Measurements from ENCODE around the gene HK2. TPM values are rescaled to one million over a fixed set of nuclear protein-coding genes. Genes with fewer than 3 reads are reported as not detected.

Gene HK2
- total RNA-seq, 1 donor from 2014 or later = 27.6 TPM

DNA sequence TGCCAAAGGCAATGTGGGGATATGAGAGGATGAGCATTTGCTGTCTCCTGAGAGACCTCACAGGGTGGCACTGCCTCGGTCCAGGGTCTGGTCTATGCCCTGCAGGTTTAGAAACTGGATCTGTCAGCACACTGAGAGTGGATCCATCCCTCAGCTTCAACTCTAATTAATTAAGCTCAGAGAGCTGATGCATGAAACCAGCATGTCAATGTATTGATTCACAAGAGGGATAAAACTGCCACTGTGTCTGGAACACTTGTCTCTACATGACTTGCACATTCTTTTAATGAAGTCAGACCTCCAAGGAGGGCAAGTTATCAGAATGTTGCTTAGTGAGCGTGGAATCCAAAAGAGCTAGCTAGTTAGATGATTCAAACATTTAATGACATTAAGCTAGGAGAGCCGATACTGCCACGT lies 102.1 kb downstream of the HK2 start:
- H3K4me3 Mint-ChIP-seq = no peak overlapping the region
- DNase-seq (ENCODE audit: extremely low spot score, unreplicated experiment) = no peak
- no peaks in the 10 kb centered on the region for H3K9me3 Mint-ChIP-seq
- no peaks in the 10 kb centered on the region for H3K27me3 Mint-ChIP-seq
- no peaks in the 10 kb centered on the region for H3K36me3 Mint-ChIP-seq
- TF ChIP-seq CTCF (conservative IDR thresholded peaks at IDR 0.05) = no peak
- H3K27ac Mint-ChIP-seq = no peak overlapping the region
- no peaks in the 10 kb centered on the region for H3K4me1 Mint-ChIP-seq (ENCODE audit: unreplicated experiment)

- H3K9me3 Mint-ChIP-seq = no peaks in the 10 kb centered on the region
- H3K4me1 Mint-ChIP-seq (ENCODE audit: unreplicated experiment) = no peaks in the 10 kb centered on the region
- no peaks in the 10 kb centered on the region for H3K36me3 Mint-ChIP-seq
- no peak for DNase-seq (ENCODE audit: extremely low spot score, unreplicated experiment)
- no peak overlapping the region for H3K27ac Mint-ChIP-seq
- H3K27me3 Mint-ChIP-seq = no peaks in the 10 kb centered on the region
- no peak overlapping the region for H3K4me3 Mint-ChIP-seq
- no peak for TF ChIP-seq CTCF (conservative IDR thresholded peaks at IDR 0.05)
These were observed 103.4 kb downstream of the HK2 start for GRCh38 chr2:74937221-74937880.

DNA sequence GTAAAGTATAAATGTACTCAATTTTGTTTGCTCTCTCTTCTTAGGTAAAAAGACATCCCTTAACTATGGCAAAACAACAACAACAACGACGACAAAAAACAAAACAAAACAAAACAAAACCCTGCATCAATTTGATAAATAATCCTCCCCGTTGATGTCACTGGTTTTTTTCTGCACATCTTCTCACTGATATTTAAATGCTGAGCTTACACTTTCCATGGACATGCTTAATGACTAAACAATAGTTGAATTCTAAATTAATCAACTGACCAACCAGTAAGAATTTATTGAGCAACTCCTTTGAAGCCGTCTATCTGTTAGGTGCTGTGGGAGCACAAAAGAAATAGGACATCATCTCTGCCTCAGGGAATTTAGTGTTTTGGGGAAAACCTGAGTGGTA lies 104.3 kb downstream of the HK2 start:
- Mint-ChIP-seq H3K27me3 (no peaks in the 10 kb centered on the region), H3K9me3 (no peaks in the 10 kb centered on the region), H3K27ac (no peak overlapping the region), H3K4me3 (no peak overlapping the region), H3K4me1 (ENCODE audit: unreplicated experiment) (no peaks in the 10 kb centered on the region), H3K36me3 (no peaks in the 10 kb centered on the region)
- DNase-seq (ENCODE audit: extremely low spot score, unreplicated experiment) = no peak
- TF ChIP-seq CTCF (conservative IDR thresholded peaks at IDR 0.05) = no peak

DNA sequence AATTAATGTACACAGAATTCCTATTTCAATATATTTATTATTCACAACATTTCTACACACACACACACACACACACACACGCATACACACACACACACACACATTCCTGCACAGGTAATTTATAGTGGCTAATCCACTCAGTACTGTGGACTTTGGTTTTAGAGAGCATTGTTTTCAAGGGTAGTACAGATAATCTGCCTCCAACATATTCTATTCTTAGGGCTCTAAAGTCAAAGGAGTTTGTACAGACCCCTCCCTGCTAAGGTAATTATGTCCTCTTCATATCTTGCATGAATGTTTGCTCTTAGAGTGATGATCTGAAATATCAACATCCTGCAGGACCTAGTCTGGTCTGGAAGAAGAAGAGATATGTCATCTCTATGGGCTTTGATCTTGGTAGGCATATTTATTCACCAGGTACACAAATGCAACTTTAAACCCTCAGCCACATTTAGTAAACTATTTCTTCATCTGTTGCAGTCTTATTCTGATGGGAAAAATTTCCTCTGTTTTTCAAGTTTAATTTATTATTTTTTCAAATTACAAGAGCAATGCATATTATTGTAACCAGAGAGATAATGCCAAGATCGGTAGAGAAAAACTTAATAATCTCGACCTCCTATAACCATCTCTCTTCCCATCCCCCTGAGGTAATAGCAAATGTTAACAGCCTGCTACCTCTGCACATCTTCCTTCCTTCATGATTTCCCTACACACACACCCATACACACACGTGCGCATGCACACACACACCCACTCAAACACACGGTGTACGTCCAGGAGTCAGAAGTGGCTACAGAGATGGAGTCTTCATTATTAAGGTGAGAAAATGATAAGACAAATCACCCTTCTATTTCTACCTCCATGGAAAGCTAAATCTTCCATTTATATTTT lies 106.2 kb downstream of the HK2 start:
- Mint-ChIP-seq H3K27ac (no peak overlapping the region), H3K4me1 (ENCODE audit: unreplicated experiment) (no peaks in the 10 kb centered on the region), H3K9me3 (no peaks in the 10 kb centered on the region), H3K4me3 (no peak overlapping the region), H3K27me3 (no peaks in the 10 kb centered on the region), H3K36me3 (no peaks in the 10 kb centered on the region)
- DNase-seq (ENCODE audit: extremely low spot score, unreplicated experiment) = no peak
- no peak for TF ChIP-seq CTCF (conservative IDR thresholded peaks at IDR 0.05)

DNA sequence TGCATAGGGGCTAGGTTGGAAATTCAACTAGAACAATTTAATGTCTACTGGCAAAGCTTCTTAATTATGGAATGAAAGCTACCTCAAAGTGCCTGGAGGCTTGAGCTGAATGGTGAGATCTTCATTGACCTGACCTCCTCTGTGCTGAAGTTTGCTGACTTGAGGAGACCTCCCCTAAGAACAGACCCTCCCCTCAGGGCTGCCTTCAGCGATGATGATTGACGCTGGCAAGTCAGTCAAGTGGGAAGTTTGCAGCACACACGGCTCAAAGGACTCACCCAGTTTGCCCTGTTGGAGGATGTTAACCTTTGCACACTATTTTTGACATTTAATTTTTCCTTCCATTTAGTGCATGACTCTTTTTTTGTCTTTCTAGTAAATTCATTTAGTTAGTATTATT lies 107.4 kb downstream of the HK2 start:
- H3K9me3 Mint-ChIP-seq = no peaks in the 10 kb centered on the region
- H3K27ac Mint-ChIP-seq = no peak overlapping the region
- no peaks in the 10 kb centered on the region for H3K4me1 Mint-ChIP-seq (ENCODE audit: unreplicated experiment)
- DNase-seq (ENCODE audit: extremely low spot score, unreplicated experiment) = no peak
- no peaks in the 10 kb centered on the region for H3K36me3 Mint-ChIP-seq
- TF ChIP-seq CTCF (conservative IDR thresholded peaks at IDR 0.05) = no peak
- no peaks in the 10 kb centered on the region for H3K27me3 Mint-ChIP-seq
- no peak overlapping the region for H3K4me3 Mint-ChIP-seq

Data from type B pancreatic cell (in vitro differentiated cells).